ENCODE results near the gene TNK2. TPM values are rescaled to one million over a fixed set of nuclear protein-coding genes. Genes with fewer than 3 reads are reported as not detected.

Gene TNK2
- total and polyA plus RNA-seq, 2 donors (not counting 3 experiments of a cell fraction or from before 2014, with no cell fraction given), result 18.6 to 71.6 TPM

DNA sequence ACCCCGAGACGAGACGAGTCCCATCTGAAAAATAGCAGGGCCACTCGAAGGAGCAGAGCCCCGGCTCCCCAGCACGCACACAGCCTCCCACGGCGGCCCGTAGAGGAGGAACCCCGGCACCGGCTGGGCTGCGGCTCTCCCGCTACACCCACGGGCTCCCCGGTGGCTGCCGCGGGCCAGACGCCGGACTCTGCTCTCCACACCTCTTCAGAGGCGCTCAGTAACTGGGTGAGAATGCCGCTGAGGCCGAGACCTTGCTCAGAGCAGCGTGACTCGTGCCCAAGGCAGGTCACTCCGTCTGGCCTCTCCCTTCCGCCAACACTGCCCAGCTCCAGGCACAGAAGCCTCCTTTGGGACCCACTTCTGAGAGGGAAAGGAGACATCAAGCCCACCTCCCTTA, 34.4 kb downstream of the TNK2 start:
- Histone ChIP-seq H3K4me2 (ENCODE audit: insufficient read depth, low read length) (no peak overlapping the region), H4K20me1 (replicated peaks; ENCODE audit: control insufficient read depth, extremely low read depth, insufficient read depth, low read length) (no peaks in the 10 kb centered on the region), H3K4me3 (replicated peaks in 1 of 3; ENCODE audit: insufficient read depth in 1 of 3, low read depth in 1 of 3, low read length in 3 of 3) (no peak overlapping the region), H3K36me3 (ENCODE audit: control insufficient read depth in 2 of 2, extremely low read depth in 1 of 2, insufficient read depth in 2 of 2, low read length in 2 of 2) (peaks cover 5 to 49% of the 10 kb centered on the region in 2 experiments), H3K9me1 (replicated peaks; ENCODE audit: control insufficient read depth, extremely low read depth, insufficient read depth, low read length) (no peaks in the 10 kb centered on the region), H2AFZ (ENCODE audit: low read depth, low read length) (no peak overlapping the region), H3K79me2 (ENCODE audit: control insufficient read depth, insufficient read depth, low read length) (no peaks in the 10 kb centered on the region), H3K9me3 (replicated peaks; ENCODE audit: control insufficient read depth, insufficient read depth, low read length) (no peaks in the 10 kb centered on the region), H3K27ac (ENCODE audit: insufficient read depth, low read depth, low read length) (no peak overlapping the region), H3K27me3 (ENCODE audit: control insufficient read depth in 2 of 2, insufficient read depth in 2 of 2, low read length in 2 of 2) (no peaks in the 10 kb centered on the region), H3K9ac (replicated peaks; ENCODE audit: extremely low read depth, insufficient read depth, low read length) (no peak overlapping the region), H3K4me1 (ENCODE audit: control insufficient read depth, extremely low read depth, insufficient read depth, low read length) (no peaks in the 10 kb centered on the region)
- DNase-seq (ENCODE audit: low read depth, low spot score) (no peak), FAIRE-seq (no peak)
- intact Hi-C loops (cut with micrococcal nuclease) (no loop called here), dilution Hi-C loops (cut with MboI; ENCODE audit: extremely low pct_ligation_motif_present, low sequenced_read_pairs) (no loop called here)
- TF ChIP-seq CTCF (IDR thresholded peaks at IDR 0.05; ENCODE audit: extremely low read depth in 1 of 2, insufficient read depth in 1 of 2, low read depth in 1 of 2, low read length in 2 of 2) (no peak), JUN (IDR thresholded peaks at IDR 0.05; ENCODE audit: borderline replicate concordance, insufficient read depth, insufficient read length, low read depth) (no peak), FOS (IDR thresholded peaks at IDR 0.05; ENCODE audit: borderline replicate concordance, insufficient read depth, low read length) (no peak), EZH2 (IDR thresholded peaks at IDR 0.05; ENCODE audit: borderline replicate concordance, low read depth, low read length, severe bottlenecking) (no peak), MYC (IDR thresholded peaks at IDR 0.05; ENCODE audit: low read depth, low read length) (no peak), POLR2AphosphoS5 (IDR thresholded peaks at IDR 0.05; ENCODE audit: insufficient read depth, low read depth, low read length) (no peak), GATA2 (IDR thresholded peaks at IDR 0.05; ENCODE audit: insufficient read depth, insufficient read length, low read depth, low read length) (no peak), POLR2A (IDR thresholded peaks at IDR 0.05; ENCODE audit: low read depth, low read length) (no peak)
- TF ChIP-seq, protein P1, sequence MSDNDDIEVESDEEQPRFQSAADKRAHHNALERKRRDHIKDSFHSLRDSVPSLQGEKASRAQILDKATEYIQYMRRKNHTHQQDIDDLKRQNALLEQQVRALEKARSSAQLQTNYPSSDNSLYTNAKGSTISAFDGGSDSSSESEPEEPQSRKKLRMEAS (IDR thresholded peaks at IDR 0.05; ENCODE audit: insufficient read depth, insufficient read length), result no peak
- CTCF ChIA-PET, result interaction anchor here (8.6 kb wide), 1 partner anchor 20 kb away, joined by 67 read pairs; no protein-coding TSS in a partner anchor
- no TSS peak for BruUV-seq (replicated peaks)
- POLR2A ChIA-PET, result no interaction called here

All from endothelial cell of umbilical vein (primary cell).